ENCODE measurements around the gene FHOD1. TPM values are rescaled to one million over a fixed set of nuclear protein-coding genes. Genes with fewer than 3 reads are reported as not detected.

The FHOD1 gene
- total RNA-seq, 1 donor from 2014 or later, result 17.2 TPM

GRCh38 chr16:67255553-67256221 lies 8.4 kb upstream of the FHOD1 start:
- Histone ChIP-seq H3K4me3 (no peak overlapping the region), H3K9me3 (no peaks in the 10 kb centered on the region), H3K4me1 (no peaks in the 10 kb centered on the region), H3K27me3 (no peaks in the 10 kb centered on the region), H3K36me3 (no peaks in the 10 kb centered on the region), H3K27ac (no peak overlapping the region)
- TF ChIP-seq POLR2A (IDR thresholded peaks at IDR 0.05) (no peak), POLR2AphosphoS5 (IDR thresholded peaks at IDR 0.05; ENCODE audit: insufficient read depth in 1 of 2, low read depth in 1 of 2) (no peak), CTCF (IDR thresholded peaks at IDR 0.05) (no peak)
- intact Hi-C loops (cut with DNase I), result no loop called here
- DNase-seq (ENCODE audit: extremely low spot score in 2 of 2), result no peak

- Histone ChIP-seq H3K27me3 (no peaks in the 10 kb centered on the region), H3K36me3 (no peaks in the 10 kb centered on the region), H3K4me1 (no peaks in the 10 kb centered on the region), H3K27ac (no peak overlapping the region), H3K4me3 (no peak overlapping the region), H3K9me3 (no peaks in the 10 kb centered on the region)
- TF ChIP-seq POLR2A (IDR thresholded peaks at IDR 0.05), result no peak
- TF ChIP-seq POLR2AphosphoS5 (IDR thresholded peaks at IDR 0.05; ENCODE audit: insufficient read depth in 1 of 2, low read depth in 1 of 2), result no peak
- no peak for TF ChIP-seq CTCF (IDR thresholded peaks at IDR 0.05)
- intact Hi-C loops (cut with DNase I), result no loop called here
- DNase-seq (ENCODE audit: extremely low spot score in 2 of 2), result no peak
These were observed 7.7 kb upstream of the FHOD1 start for GRCh38 chr16:67254801-67255552.

- no peak overlapping the region for H3K27ac ChIP-seq
- H3K27me3 ChIP-seq, result no peaks in the 10 kb centered on the region
- TF ChIP-seq POLR2AphosphoS5 (IDR thresholded peaks at IDR 0.05; ENCODE audit: insufficient read depth in 1 of 2, low read depth in 1 of 2), result no peak
- TF ChIP-seq CTCF (IDR thresholded peaks at IDR 0.05), result no peak
- no peak for TF ChIP-seq POLR2A (IDR thresholded peaks at IDR 0.05)
- H3K4me3 ChIP-seq, result no peak overlapping the region
- H3K36me3 ChIP-seq, result no peaks in the 10 kb centered on the region
- no peaks in the 10 kb centered on the region for H3K9me3 ChIP-seq
- no peak for DNase-seq (ENCODE audit: extremely low spot score in 2 of 2)
- intact Hi-C loops (cut with DNase I), result no loop called here
- peaks cover 19% of the 10 kb centered on the region for H3K4me1 ChIP-seq
These were observed 5.6 kb upstream of the FHOD1 start for GRCh38 chr16:67252609-67253497.

- Histone ChIP-seq H3K4me3 (no peak overlapping the region), H3K36me3 (no peaks in the 10 kb centered on the region), H3K4me1 (peaks cover 44% of the 10 kb centered on the region), H3K27me3 (no peaks in the 10 kb centered on the region), H3K27ac (no peak overlapping the region), H3K9me3 (no peaks in the 10 kb centered on the region)
- intact Hi-C loops (cut with DNase I), result no loop called here
- TF ChIP-seq POLR2AphosphoS5 (IDR thresholded peaks at IDR 0.05; ENCODE audit: insufficient read depth in 1 of 2, low read depth in 1 of 2) (no peak), CTCF (IDR thresholded peaks at IDR 0.05) (no peak), POLR2A (IDR thresholded peaks at IDR 0.05) (no peak)
- DNase-seq (ENCODE audit: extremely low spot score in 2 of 2), result no peak
These were observed 2.7 kb upstream of the FHOD1 start for GRCh38 chr16:67250045-67250327.

All from vagina (tissue), 2 donors.